ENCODE data around the gene P4HA3. TPM values are rescaled to one million over a fixed set of nuclear protein-coding genes. Genes with fewer than 3 reads are reported as not detected.
A peak's percentile ranks its signal among the peaks of the same experiment; 100 is the strongest.

Gene P4HA3
- polyA plus RNA-seq, 3 donors: 0.07 TPM; not detected in 2

DNA sequence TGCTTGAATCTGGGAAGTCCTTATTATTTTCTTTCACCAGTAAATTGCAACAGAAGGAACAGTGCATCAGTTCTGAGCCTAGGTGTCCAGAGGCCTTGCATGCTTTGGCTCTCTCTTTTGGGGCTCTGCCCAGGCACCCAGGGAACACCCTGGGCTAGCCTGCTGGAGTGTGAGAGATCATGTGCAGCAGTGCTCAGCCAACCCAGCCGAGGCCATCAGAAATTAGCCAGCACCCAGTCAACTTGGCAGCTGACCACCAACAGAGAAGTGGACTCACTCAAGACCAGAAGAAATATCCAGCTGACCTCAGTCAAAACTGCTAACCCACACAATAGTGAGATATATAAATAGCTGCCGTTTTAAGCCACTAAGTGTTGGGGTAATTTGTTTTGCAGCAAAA is 11.2 kb upstream of the P4HA3 start:
- no peak overlapping the region for H3K27ac ChIP-seq (ENCODE audit: low read depth in 1 of 2, low read length in 2 of 2)
- H3K4me3 ChIP-seq (replicated peaks in 1 of 3; ENCODE audit: low read depth in 2 of 3, low read length in 3 of 3): no peak overlapping the region
- no peak overlapping the region for H2AFZ ChIP-seq (ENCODE audit: insufficient read depth, low read depth, low read length, poor library complexity, severe bottlenecking)
- Mint-ChIP-seq H3K4me1 (peaks cover 7% of the 10 kb centered on the region), H3K27me3 (ENCODE audit: low read depth in 3 of 3) (peaks cover 1 to 6% (median 1%) of the 10 kb centered on the region in 3 donors), H3K4me3 (no peak overlapping the region), H3K9me3 (peaks cover under 1 to 5% (median 3%) of the 10 kb centered on the region in 7 donors), H3K36me3 (no peaks in the 10 kb centered on the region), H3K27ac (peak overlapping the region in 1 of 7 donors; percentile 43)
- H4K20me1 ChIP-seq (ENCODE audit: insufficient read depth, low read length): no peaks in the 10 kb centered on the region
- H3K9me3 ChIP-seq (replicated peaks in 1 of 2; ENCODE audit: control insufficient read depth in 1 of 2, insufficient read depth in 1 of 2, low read length in 2 of 2): no peaks in the 10 kb centered on the region
- WGBS (ENCODE audit: insufficient coverage): 100% methylated on average over 1 of the region's 2 CpGs
- H3K9ac ChIP-seq (ENCODE audit: insufficient read depth, low read length, poor library complexity, severe bottlenecking): no peak overlapping the region
- no peaks in the 10 kb centered on the region for H3K27me3 ChIP-seq (ENCODE audit: control insufficient read depth in 2 of 2, insufficient read depth in 2 of 2, low read length in 2 of 2)
- H3K79me2 ChIP-seq (ENCODE audit: insufficient read depth, low read length): no peaks in the 10 kb centered on the region
- H3K4me1 ChIP-seq (ENCODE audit: control insufficient read depth in 1 of 2, insufficient read depth in 2 of 2, low read length in 2 of 2): peaks cover 0 to 8% of the 10 kb centered on the region in 2 donors
- no peak for TF ChIP-seq CTCF (IDR thresholded peaks at IDR 0.05)
- no peak overlapping the region for H3K4me2 ChIP-seq (replicated peaks; ENCODE audit: extremely low read depth, low read length, poor library complexity, severe bottlenecking)
- no peak for DNase-seq
- intact Hi-C loops (cut with micrococcal nuclease): no loop called here
- no peaks in the 10 kb centered on the region for H3K36me3 ChIP-seq (replicated peaks in 1 of 2; ENCODE audit: control insufficient read depth in 1 of 2, insufficient read depth in 2 of 2, low read length in 2 of 2)

- TF ChIP-seq CTCF (IDR thresholded peaks at IDR 0.05): no peak
- Histone ChIP-seq H3K9me3 (replicated peaks in 1 of 2; ENCODE audit: control insufficient read depth in 1 of 2, insufficient read depth in 1 of 2, low read length in 2 of 2) (peaks cover 4 to 10% of the 10 kb centered on the region in 2 donors), H3K79me2 (ENCODE audit: insufficient read depth, low read length) (no peaks in the 10 kb centered on the region), H4K20me1 (ENCODE audit: insufficient read depth, low read length) (no peaks in the 10 kb centered on the region), H3K4me1 (ENCODE audit: control insufficient read depth in 1 of 2, insufficient read depth in 2 of 2, low read length in 2 of 2) (peaks cover 0 to 8% of the 10 kb centered on the region in 2 donors), H3K4me3 (replicated peaks in 1 of 3; ENCODE audit: low read depth in 2 of 3, low read length in 3 of 3) (no peak overlapping the region), H3K4me2 (replicated peaks; ENCODE audit: extremely low read depth, low read length, poor library complexity, severe bottlenecking) (no peak overlapping the region), H3K36me3 (replicated peaks in 1 of 2; ENCODE audit: control insufficient read depth in 1 of 2, insufficient read depth in 2 of 2, low read length in 2 of 2) (no peaks in the 10 kb centered on the region), H2AFZ (ENCODE audit: insufficient read depth, low read depth, low read length, poor library complexity, severe bottlenecking) (peak overlapping the region; percentile 4), H3K27me3 (ENCODE audit: control insufficient read depth in 2 of 2, insufficient read depth in 2 of 2, low read length in 2 of 2) (no peaks in the 10 kb centered on the region), H3K27ac (ENCODE audit: low read depth in 1 of 2, low read length in 2 of 2) (no peak overlapping the region), H3K9ac (ENCODE audit: insufficient read depth, low read length, poor library complexity, severe bottlenecking) (no peak overlapping the region)
- Mint-ChIP-seq H3K4me1 (peaks cover 7% of the 10 kb centered on the region), H3K27me3 (ENCODE audit: low read depth in 3 of 3) (peaks cover 0 to 8% (median 1%) of the 10 kb centered on the region in 3 donors), H3K27ac (no peak overlapping the region), H3K9me3 (peaks cover 11 to 15% (median 13%) of the 10 kb centered on the region in 7 donors), H3K4me3 (peak overlapping the region in 1 of 2 donors; percentile 4), H3K36me3 (peaks cover 0 to 3% of the 10 kb centered on the region in 2 donors)
- peak; percentile 35 to 50 (median 43) for DNase-seq
- 41% methylated on average over 7 of the region's 10 CpGs for WGBS (ENCODE audit: insufficient coverage)
- intact Hi-C loops (cut with micrococcal nuclease): no loop called here
Observed at GRCh38 chr11:74321487-74322188, 10.2 kb upstream of the P4HA3 start.
